Measurements from ENCODE around the gene FRMD1. TPM values are rescaled to one million over a fixed set of nuclear protein-coding genes. Genes with fewer than 3 reads are reported as not detected.

FRMD1 gene
- total RNA-seq, 2 experiments from 2014 or later: not detected

DNA sequence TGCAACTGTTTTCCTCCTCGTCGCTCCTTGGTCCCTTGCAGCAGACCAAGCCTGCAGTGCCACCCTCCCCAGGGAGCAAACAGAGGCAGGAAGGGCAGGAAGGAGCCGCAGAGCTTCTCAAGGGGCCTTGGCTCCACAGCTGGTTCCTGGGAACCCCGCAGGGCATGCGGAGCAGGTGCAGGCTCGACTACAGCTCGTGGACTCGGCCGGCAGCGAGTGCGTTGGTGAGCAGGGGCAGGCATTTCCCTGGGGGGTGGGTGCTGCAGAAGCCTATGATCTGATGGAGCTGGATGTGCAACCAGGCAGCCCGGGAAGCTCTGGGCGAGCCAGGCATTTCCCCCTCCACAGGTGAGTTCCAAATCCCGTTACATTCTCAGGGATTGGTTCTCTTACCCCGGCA, 37.1 kb downstream of the FRMD1 start:
- no peak overlapping the region for H3K27ac ChIP-seq (ENCODE audit: low read depth in 1 of 2, low read length in 2 of 2)
- H3K36me3 ChIP-seq (ENCODE audit: insufficient read depth, low read length): no peaks in the 10 kb centered on the region
- ChIA-PET CTCF (no interaction called here), POLR2A (no interaction called here)
- Mint-ChIP-seq H3K27me3 (no peaks in the 10 kb centered on the region), H3K36me3 (ENCODE audit: low read depth) (no peaks in the 10 kb centered on the region), H3K4me1 (ENCODE audit: low read depth) (no peaks in the 10 kb centered on the region), H3K4me3 (no peak overlapping the region), H3K9me3 (peaks cover 3% of the 10 kb centered on the region), H3K27ac (no peak overlapping the region)
- TF ChIP-seq, protein P1, sequence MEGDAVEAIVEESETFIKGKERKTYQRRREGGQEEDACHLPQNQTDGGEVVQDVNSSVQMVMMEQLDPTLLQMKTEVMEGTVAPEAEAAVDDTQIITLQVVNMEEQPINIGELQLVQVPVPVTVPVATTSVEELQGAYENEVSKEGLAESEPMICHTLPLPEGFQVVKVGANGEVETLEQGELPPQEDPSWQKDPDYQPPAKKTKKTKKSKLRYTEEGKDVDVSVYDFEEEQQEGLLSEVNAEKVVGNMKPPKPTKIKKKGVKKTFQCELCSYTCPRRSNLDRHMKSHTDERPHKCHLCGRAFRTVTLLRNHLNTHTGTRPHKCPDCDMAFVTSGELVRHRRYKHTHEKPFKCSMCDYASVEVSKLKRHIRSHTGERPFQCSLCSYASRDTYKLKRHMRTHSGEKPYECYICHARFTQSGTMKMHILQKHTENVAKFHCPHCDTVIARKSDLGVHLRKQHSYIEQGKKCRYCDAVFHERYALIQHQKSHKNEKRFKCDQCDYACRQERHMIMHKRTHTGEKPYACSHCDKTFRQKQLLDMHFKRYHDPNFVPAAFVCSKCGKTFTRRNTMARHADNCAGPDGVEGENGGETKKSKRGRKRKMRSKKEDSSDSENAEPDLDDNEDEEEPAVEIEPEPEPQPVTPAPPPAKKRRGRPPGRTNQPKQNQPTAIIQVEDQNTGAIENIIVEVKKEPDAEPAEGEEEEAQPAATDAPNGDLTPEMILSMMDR (IDR thresholded peaks at IDR 0.05): no peak
- peaks cover 39 to 75% of the 10 kb centered on the region in 2 experiments for H3K9me3 ChIP-seq (ENCODE audit: control insufficient read depth in 1 of 2, insufficient read depth in 1 of 2, low read length in 2 of 2)
- H3K27me3 ChIP-seq (ENCODE audit: control insufficient read depth in 1 of 2, insufficient read depth in 2 of 2, low read length in 2 of 2): no peaks in the 10 kb centered on the region
- intact Hi-C loops (cut with DNase I, micrococcal nuclease): no loop called here
- no peaks in the 10 kb centered on the region for H3K4me1 ChIP-seq (ENCODE audit: insufficient read depth, low read length)
- H3K4me3 ChIP-seq (ENCODE audit: low read length): no peak overlapping the region
- DNase-seq (no peak), ATAC-seq (ENCODE audit: poor library complexity) (no peak)

DNA sequence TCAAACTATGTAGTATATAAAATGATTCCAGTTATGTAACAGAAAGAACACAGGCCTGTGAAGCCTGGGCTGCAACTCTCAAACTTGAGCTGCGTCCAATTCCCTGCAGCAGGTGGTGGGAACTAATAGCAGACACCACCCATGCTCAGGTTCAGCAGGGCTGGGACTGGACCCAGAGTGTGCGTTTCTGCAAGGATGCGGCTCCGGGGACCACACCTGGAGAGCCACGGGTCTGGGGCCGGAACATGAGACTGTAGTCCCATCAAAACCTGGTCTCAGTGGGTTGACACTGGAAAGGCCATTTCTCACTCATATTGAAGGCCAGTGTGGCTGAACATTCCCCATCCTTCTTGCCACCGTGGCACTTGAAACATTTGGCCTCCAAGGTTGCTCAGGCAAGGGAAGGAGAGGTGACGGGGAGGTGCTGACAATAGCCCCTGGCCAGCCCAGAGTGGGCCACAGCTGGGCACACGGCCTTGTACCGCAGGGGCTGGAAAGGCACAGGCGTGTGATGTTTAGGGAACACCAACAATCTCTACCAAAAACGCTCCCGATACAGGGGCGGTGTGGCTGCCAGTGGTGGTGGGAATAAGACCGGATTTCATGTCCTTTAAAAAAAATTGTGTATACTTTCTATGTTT, 38.0 kb downstream of the FRMD1 start:
- TF ChIP-seq, protein P1 (IDR thresholded peaks at IDR 0.05): no peak
- intact Hi-C loops (cut with DNase I, micrococcal nuclease): no loop called here
- peaks cover 0 to 6% of the 10 kb centered on the region in 2 experiments for H3K27me3 ChIP-seq (ENCODE audit: control insufficient read depth in 1 of 2, insufficient read depth in 2 of 2, low read length in 2 of 2)
- ChIA-PET CTCF (no interaction called here), POLR2A (no interaction called here)
- Mint-ChIP-seq H3K9me3 (peaks cover 3% of the 10 kb centered on the region), H3K4me3 (no peak overlapping the region), H3K27ac (no peak overlapping the region), H3K4me1 (ENCODE audit: low read depth) (no peaks in the 10 kb centered on the region), H3K27me3 (peaks cover 8% of the 10 kb centered on the region), H3K36me3 (ENCODE audit: low read depth) (no peaks in the 10 kb centered on the region)
- H3K4me1 ChIP-seq (ENCODE audit: insufficient read depth, low read length): no peaks in the 10 kb centered on the region
- no peaks in the 10 kb centered on the region for H3K36me3 ChIP-seq (ENCODE audit: insufficient read depth, low read length)
- no peak overlapping the region for H3K27ac ChIP-seq (ENCODE audit: low read depth in 1 of 2, low read length in 2 of 2)
- DNase-seq (no peak), ATAC-seq (ENCODE audit: poor library complexity) (no peak)
- peaks cover 39 to 75% of the 10 kb centered on the region in 2 experiments for H3K9me3 ChIP-seq (ENCODE audit: control insufficient read depth in 1 of 2, insufficient read depth in 1 of 2, low read length in 2 of 2)
- no peak overlapping the region for H3K4me3 ChIP-seq (ENCODE audit: low read length)

DNA sequence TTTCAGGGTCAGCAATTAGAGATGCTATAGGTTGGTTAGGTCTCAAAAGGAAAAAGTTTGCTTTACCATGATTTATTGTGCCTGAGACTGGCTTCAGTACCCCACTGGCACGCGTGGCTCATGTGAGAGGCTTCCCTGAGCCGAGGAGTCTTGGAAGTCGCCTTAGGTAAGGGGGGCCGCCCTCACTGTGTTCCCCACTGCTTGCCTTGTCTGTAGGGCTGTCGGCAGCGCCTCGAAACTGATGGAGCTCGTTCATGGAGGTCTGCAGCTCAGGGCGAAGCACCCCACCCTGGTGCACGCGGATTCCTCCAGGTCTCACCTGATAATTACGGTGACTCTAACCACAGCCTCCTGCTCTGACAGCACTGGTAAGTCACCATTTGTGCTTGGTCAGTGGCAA, 39.2 kb downstream of the FRMD1 start:
- Mint-ChIP-seq H3K9me3 (peaks cover 3% of the 10 kb centered on the region), H3K4me1 (ENCODE audit: low read depth) (no peaks in the 10 kb centered on the region), H3K4me3 (no peak overlapping the region), H3K36me3 (ENCODE audit: low read depth) (no peaks in the 10 kb centered on the region), H3K27me3 (peaks cover 13% of the 10 kb centered on the region), H3K27ac (no peak overlapping the region)
- Histone ChIP-seq H3K27me3 (ENCODE audit: control insufficient read depth in 1 of 2, insufficient read depth in 2 of 2, low read length in 2 of 2) (peaks cover 2 to 15% of the 10 kb centered on the region in 2 experiments), H3K27ac (ENCODE audit: low read depth in 1 of 2, low read length in 2 of 2) (no peak overlapping the region), H3K9me3 (ENCODE audit: control insufficient read depth in 1 of 2, insufficient read depth in 1 of 2, low read length in 2 of 2) (peaks cover 39 to 75% of the 10 kb centered on the region in 2 experiments), H3K36me3 (ENCODE audit: insufficient read depth, low read length) (no peaks in the 10 kb centered on the region), H3K4me1 (ENCODE audit: insufficient read depth, low read length) (no peaks in the 10 kb centered on the region), H3K4me3 (ENCODE audit: low read length) (no peak overlapping the region)
- CTCF ChIA-PET: no interaction called here
- TF ChIP-seq, protein P1 (IDR thresholded peaks at IDR 0.05): no peak
- no peak for DNase-seq
- POLR2A ChIA-PET: no interaction called here
- intact Hi-C loops (cut with DNase I, micrococcal nuclease): no loop called here
- ATAC-seq (ENCODE audit: poor library complexity): no peak

Data from CD4-positive, alpha-beta T cell (primary cell).